ENCODE measurements around the gene EMCN.
"Not testable (repeated sequence)": the region's sequence is repeated elsewhere in the genome, so short reads cannot be mapped to it uniquely, and the experiment has no call there.

The EMCN gene

DNA sequence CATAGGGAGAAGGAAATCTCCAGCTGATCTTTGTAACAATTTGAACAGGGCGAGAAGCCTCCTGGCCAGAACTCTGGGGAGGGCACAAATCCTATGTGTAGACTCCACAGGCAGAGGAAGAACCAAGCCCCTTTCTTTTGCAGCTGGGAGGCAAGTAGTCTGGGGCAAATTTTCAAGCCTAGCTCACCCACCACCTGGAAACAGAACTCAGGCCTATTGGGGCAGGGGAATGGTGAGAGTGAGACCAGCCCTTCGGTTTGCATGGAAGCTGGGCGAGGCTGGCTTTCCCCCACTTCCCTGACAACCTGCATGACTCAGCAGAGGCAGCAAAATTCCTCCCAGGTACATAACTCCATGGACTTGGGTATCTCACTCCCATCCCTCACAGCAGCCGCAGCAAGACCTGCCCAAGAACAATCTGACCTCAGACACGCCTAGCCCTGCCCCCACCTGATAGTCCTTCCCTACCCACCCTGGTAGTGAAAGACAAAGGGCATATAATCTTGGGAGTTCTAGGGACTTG, 138.2 kb downstream of the EMCN start:
- no peak for DNase-seq (ENCODE audit: low read depth)

DNA sequence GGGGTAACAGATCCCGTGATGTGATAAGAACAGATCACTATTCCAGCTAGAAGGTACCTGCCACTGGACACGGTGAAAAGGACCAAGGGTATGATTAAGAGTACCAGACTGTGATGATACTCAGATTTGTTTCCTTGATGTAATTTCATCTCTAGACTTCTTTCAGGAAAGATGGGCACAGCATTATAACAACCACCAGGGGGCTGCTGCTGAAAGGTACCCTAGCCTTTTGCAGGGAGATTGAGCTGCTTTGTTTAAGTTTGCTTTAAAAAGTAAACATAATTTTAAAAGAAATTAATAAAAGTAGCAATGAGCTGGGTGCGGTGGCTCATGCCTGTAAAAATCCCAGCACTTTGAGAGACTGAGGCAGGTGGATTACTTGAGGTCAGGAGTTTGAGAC, 145.4 kb downstream of the EMCN start:
- no peak for DNase-seq (ENCODE audit: low read depth)

DNA sequence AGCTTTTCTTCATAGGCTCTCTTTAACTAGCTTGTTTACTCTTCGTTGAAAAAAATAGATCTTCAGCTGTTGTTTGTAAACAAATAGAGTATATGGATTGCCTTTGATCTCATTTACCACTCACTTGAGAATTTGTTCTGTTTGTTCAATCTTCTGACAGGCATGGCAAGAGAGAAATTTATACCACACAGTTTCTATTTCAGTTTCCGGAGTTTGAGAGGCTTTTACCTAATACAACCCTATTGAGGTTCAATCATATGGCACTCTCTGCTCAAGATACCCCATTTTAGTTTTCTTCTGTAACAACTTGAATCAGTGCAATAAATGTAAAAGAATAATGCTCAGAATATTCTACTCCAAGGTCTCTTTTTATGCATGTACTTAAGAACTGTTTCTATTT, 148.0 kb downstream of the EMCN start:
- no peak for DNase-seq (ENCODE audit: low read depth)

DNA sequence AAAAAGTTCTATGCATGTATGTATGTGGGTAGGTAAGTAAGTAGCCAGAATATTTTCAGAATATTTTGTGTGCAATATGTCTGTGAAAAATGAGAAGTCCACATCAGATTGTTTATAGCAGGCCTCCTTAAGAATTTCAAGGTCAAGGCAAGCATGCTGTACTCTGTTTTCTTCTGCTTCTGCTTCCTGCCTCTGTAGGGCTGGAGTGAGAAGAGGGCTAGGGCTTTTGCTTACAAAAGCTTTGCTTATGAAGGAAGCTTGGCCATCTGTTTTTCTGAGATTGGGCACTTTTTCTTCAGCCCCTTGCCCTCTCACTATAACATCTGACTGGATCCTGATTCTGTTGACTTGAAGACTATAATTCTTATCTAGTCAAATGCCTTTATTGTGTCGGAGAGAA, 150.4 kb downstream of the EMCN start:
- no peak for DNase-seq (ENCODE audit: low read depth)

DNA sequence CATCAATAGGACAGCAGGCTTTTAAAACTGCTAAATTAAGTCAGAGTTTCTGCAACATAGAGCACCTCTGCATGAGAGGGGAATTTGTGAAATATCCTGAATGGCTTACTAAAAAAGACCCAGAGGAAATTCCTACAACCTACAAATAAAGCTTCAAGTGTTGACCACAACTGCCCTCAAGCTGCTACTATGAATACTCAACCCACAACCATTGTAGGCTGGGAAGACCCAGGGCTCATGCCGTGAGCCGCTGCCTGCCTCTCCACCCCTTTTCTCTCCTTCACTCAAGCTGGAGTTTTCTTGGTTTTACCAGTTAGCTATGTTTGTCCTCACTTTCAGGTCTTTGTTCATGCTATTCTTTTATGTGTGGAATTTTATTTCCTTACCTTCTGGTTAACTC, 151.6 kb downstream of the EMCN start:
- DNase-seq (ENCODE audit: low read depth), result no peak

DNA sequence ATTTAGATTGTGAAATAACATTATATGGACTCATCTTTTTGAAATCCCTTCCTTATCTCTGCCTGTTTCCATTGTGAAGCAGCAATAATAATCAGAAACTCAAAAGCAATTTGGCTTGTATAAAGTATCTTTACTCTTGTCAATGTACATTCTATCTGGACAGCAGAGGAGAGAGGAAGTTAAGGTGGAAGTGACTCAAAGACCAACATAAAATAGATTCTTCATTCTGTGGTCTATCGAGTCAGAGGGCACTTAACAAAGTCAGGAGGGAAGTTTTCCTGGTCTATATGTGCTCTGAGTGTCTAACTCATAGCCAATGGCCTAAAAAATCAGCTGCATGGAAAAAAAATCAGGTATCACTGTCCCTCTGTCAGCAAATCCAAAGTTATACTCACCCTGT, 155.5 kb downstream of the EMCN start:
- no peak for DNase-seq (ENCODE audit: low read depth)

DNA sequence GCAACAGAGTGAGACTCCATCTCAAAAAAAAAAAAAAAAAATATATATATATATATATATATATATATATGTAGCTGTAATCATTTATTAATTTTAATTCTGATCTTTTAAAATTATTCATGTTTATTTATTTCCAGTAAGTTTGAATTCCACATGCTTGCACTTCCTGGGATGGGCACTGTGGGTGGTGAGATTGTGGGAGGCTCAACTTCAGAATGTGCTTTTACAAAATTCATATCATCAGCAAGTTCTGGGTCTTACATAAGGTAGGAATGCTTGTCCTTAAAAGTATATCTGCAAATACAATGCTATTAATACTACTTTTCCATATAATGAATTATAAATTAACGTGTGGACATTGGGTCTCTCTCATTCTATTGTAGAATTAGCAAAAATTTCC, 156.5 kb downstream of the EMCN start:
- DNase-seq (ENCODE audit: low read depth), result no peak

DNA sequence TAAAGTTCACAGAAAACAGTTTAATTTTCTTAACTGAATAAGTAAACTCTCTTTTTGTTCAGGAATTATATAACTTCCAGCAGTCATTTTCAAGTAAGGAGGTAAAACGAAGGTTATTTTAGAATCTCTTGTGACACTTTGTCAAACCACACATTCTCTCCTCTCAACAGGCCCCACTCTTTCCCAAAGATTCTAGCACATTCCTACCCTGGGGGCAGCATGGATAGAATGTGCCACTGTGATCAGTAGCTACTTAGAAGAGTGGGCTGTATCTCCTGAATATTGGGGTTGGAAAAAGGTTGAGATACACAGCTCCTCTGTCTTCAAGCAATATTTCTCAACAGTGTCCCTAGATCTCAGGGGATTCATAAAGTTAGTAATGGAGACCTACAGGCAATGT, 157.6 kb downstream of the EMCN start:
- DNase-seq (ENCODE audit: low read depth), result no peak

DNA sequence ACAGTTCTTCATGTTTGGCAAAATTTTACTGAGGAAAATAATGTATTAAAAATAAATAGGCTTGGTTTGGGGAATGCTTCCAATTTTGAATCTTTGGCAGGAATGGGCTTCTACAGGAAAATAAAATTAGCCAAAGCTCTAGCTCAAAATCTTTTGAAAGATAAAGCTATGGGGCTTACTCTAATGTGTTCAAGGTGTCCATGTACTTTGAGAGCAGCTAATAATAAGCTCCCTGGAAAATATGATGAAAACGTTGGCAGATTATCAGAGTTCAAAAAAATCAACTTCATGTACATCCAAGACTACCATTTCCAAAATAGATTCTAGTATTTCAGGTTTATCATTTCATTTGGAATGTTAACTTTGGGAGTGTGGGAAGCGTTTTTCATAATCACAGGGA, 158.4 kb downstream of the EMCN start:
- no peak for DNase-seq (ENCODE audit: low read depth)

DNA sequence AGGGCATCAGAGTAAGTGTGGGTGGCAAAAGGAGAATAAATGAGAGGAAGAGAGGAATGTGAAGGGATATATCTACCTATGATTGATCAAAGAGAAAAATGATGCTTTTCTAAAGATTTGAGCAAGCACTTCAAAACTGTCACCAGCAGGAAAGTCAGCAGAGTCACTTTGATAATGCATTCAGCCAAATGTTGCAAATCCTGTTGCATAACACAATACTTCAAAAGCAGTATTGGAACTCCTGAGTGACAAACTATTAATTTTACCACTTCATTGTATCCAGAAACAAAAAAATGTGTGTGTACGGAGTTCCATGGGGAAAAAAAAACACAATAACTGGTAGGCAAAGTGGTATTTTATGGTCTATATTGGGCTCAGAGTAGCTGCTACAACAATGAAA, 160.3 kb downstream of the EMCN start:
- no peak for DNase-seq (ENCODE audit: low read depth)

DNA sequence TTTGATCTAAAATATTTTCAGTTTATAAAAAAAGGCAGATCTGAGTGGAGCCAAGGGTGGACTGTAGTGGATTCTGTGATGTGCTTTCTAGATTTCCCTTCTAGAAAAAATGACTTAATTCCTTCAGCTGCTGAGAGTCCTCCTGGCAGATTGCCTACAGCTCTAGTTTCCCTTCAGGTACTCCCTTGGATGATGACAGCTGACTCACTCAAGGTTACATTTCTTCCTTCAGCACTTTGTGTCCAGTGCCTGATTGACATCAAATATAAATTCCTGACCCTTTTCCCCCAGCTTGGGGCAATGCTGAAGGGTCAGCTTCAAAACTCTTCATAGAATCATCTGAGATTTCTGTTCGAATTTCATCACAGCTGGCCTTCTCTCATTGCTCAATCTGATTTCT, 161.7 kb downstream of the EMCN start:
- no peak for DNase-seq (ENCODE audit: low read depth)

DNA sequence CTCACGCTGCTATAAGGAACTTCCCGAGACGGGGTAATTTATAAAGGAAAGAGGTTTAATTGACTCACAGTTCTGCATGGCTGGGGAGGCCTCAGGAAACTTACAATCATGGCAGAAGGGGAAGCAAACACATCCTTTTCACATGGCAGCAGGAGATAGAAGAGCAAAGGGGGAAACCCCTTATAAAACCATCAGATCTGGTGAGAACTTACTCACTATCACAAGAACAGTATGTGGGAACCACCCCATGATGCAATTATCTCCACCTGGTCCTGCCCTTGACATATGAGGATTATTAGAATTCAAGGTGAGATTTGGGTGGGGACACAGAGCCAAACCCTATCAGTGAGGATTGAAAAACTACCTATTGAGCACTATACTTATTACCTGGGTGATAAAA, 165.5 kb downstream of the EMCN start:
- DNase-seq (ENCODE audit: low read depth), result not testable (repeated sequence)

DNA sequence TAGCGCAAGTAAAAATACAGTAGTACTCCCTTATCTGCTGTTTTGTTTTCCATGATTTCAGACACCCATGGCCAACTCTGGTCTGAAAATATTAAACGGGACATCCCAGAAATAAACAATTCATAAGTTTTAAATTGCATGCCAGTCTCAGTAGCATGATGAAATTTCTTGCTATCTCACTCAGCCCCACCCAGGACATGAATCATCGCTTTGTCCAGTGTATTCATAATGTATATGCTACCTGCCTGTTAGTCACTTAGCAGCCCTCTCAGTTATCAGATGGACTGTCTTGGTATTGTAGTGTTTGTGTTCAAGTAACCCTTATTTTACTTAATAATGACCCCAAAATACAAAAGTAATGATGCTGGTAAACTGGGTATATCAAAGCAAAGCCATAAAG, 169.3 kb downstream of the EMCN start:
- no peak for DNase-seq (ENCODE audit: low read depth)

DNA sequence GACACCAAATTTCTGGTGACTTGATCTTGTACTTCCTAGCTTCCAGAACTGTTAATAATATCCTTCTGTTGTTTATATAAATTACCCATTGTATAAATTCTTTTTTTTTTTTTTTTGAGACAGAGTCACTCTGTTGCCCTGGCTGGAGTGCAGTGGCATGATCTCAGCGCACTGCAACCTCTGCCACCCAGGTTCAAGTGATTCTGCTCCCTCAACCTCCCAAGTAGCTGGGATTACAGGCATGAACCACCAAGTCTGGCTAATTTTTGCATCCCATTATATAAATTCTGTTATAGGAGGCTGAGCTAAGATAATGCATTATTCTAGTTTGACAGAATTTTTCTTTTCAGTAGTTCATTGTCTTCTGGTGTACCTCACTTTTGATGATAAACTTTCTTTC, 170.6 kb downstream of the EMCN start:
- no peak for DNase-seq (ENCODE audit: low read depth)

DNA sequence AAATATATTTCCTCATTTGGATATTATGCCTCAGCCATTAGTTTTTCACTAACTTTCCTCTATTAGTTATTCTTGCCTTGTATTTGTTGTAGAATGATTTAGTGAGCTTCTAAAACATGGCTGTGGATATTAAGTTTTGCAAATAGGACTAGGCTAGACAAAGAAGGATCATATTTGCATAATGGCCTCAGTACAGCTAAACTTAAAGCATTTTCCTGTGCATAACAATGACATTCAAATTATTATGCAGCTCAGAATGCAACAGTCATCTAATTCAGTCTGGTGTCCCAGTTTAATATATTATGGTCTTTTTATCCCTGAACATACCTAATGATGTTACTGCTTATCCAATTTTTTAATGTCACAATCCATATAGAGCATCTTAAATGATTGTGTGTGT, 172.2 kb downstream of the EMCN start:
- DNase-seq (ENCODE audit: low read depth), result no peak

Measured in GM04504 (cell line).